Vagina (tissue), 2 donors: Measurements from ENCODE around the gene KLKB1. TPM values are rescaled to one million over a fixed set of nuclear protein-coding genes. Genes with fewer than 3 reads are reported as not detected.

ENCODE experiments used
- DNase-seq, 2 donors: peaks; one replicate each; pipeline ENCODE4 v3.0.0-alpha.2; 2017; ENCODE audit errors: extremely low spot score in 2 of 2
- H3K27ac ChIP-seq: fragments of 200-600 bp; sonication (generic); one replicate; pipeline ENCODE4 v1.5.1; 2019
- H3K27me3 ChIP-seq: fragments of 200-600 bp; sonication (generic); one replicate; pipeline ENCODE4 v1.5.1; 2019
- H3K36me3 ChIP-seq, 2 donors: fragments of 200-600 bp; sonication (generic); one replicate each; pipeline ENCODE4 v1.5.1; 2017 to 2019
- H3K4me1 ChIP-seq: fragments of 200-600 bp; sonication (generic); one replicate; pipeline ENCODE4 v1.5.1; 2019
- H3K4me3 ChIP-seq, 2 donors: fragments of 200-600 bp; sonication (generic); 1 replicate in 1 of 2; 2 replicates in 1 of 2; pipeline ENCODE4 v1.5.1; 2016 to 2019
- H3K9me3 ChIP-seq: fragments of 200-600 bp; sonication (generic); one replicate; pipeline ENCODE4 v1.5.1; 2019
- POLR2A ChIP-seq, 2 donors: fragments of 450-650 bp; IDR thresholded peaks; one replicate each; pipeline ENCODE4 v1.6.1; 2017; ENCODE audit warnings: antibody characterized with exemption in 2 of 2, mild to moderate bottlenecking in 2 of 2, moderate library complexity in 2 of 2
- POLR2AphosphoS5 ChIP-seq, 2 donors: sonication (generic); formaldehyde crosslinking; IDR thresholded peaks; one replicate each; pipeline ENCODE4 v1.9.0; 2017; ENCODE audit warnings: antibody characterized with exemption in 2 of 2, mild to moderate bottlenecking in 2 of 2, low read depth in 1 of 2; ENCODE audit not compliant: insufficient read depth in 1 of 2
- intact Hi-C: fragments of 100-400 bp; cut with DNase I; formaldehyde crosslinking; loops from one replicate; pipeline ENCODE4 v1.15.1; 2023
- total RNA-seq: library from RNA; depleted of rRNA; stranded (reverse); fragments of >200 nt; gene quantifications from one replicate; pipeline ENCODE4 v1.2.3, GENCODE V29; 2016
- TF ChIP-seq, protein P1 (sequence below), 3 experiments: fragments of 450-650 bp in 2 of 3; fragments of 200-600 bp in 1 of 3; sonication (generic) in 1 of 3; IDR thresholded peaks; one replicate each; pipeline ENCODE4 v1.5.1; 2017 to 2019; ENCODE audit warnings: antibody characterized with exemption in 3 of 3, mild to moderate bottlenecking in 2 of 3, moderate library complexity in 2 of 3

The KLKB1 gene
- total RNA-seq, 1 donor from 2014 or later = 0.98 TPM

DNA sequence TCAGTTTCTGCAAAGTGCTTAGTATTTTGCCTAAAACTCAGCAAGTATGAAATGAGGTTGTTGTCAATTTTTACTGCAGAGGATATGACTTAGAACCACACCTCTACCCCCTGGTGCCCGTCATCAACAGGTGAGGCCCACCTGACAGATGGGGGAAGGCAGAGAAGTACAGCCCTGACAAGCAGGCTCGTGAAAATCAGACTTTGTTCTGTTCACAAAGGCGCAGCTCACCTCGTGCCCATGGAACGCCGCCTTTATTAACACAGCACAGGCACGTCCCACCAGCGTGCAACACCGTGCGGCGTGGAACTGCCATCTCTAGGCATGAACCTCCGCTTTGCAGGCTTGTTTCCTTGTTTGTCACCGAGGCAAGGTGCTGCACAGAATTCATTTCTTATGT, 22.6 kb upstream of the KLKB1 start:
- peak overlapping the region in 1 of 2 donors; percentile 14 for H3K4me3 ChIP-seq
- no peaks in the 10 kb centered on the region for H3K4me1 ChIP-seq
- H3K9me3 ChIP-seq = no peaks in the 10 kb centered on the region
- H3K36me3 ChIP-seq = peaks cover 0 to 6% of the 10 kb centered on the region in 2 donors
- intact Hi-C loops = no loop called here
- TF ChIP-seq, protein P1, sequence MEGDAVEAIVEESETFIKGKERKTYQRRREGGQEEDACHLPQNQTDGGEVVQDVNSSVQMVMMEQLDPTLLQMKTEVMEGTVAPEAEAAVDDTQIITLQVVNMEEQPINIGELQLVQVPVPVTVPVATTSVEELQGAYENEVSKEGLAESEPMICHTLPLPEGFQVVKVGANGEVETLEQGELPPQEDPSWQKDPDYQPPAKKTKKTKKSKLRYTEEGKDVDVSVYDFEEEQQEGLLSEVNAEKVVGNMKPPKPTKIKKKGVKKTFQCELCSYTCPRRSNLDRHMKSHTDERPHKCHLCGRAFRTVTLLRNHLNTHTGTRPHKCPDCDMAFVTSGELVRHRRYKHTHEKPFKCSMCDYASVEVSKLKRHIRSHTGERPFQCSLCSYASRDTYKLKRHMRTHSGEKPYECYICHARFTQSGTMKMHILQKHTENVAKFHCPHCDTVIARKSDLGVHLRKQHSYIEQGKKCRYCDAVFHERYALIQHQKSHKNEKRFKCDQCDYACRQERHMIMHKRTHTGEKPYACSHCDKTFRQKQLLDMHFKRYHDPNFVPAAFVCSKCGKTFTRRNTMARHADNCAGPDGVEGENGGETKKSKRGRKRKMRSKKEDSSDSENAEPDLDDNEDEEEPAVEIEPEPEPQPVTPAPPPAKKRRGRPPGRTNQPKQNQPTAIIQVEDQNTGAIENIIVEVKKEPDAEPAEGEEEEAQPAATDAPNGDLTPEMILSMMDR (IDR thresholded peaks at IDR 0.05) = no peak
- TF ChIP-seq POLR2AphosphoS5 (IDR thresholded peaks at IDR 0.05; ENCODE audit: insufficient read depth in 1 of 2, low read depth in 1 of 2) (no peak), POLR2A (IDR thresholded peaks at IDR 0.05) (no peak)
- no peak overlapping the region for H3K27ac ChIP-seq
- DNase-seq = no peak
- no peaks in the 10 kb centered on the region for H3K27me3 ChIP-seq

- H3K4me1 ChIP-seq = no peaks in the 10 kb centered on the region
- H3K9me3 ChIP-seq = no peaks in the 10 kb centered on the region
- no peak overlapping the region for H3K4me3 ChIP-seq
- no peak for DNase-seq
- no peak overlapping the region for H3K27ac ChIP-seq
- no peak for TF ChIP-seq POLR2AphosphoS5 (IDR thresholded peaks at IDR 0.05; ENCODE audit: insufficient read depth in 1 of 2, low read depth in 1 of 2)
- TF ChIP-seq, protein P1 (IDR thresholded peaks at IDR 0.05) = no peak
- TF ChIP-seq POLR2A (IDR thresholded peaks at IDR 0.05) = no peak
- peaks cover 0 to 6% of the 10 kb centered on the region in 2 donors for H3K36me3 ChIP-seq
- intact Hi-C loops = no loop called here
- H3K27me3 ChIP-seq = no peaks in the 10 kb centered on the region
Observed at GRCh38 chr4:186205156-186205555, 22.2 kb upstream of the KLKB1 start.

- H3K4me3 ChIP-seq = no peak overlapping the region
- TF ChIP-seq, protein P1 (IDR thresholded peaks at IDR 0.05) = no peak
- TF ChIP-seq POLR2AphosphoS5 (IDR thresholded peaks at IDR 0.05; ENCODE audit: insufficient read depth in 1 of 2, low read depth in 1 of 2) (no peak), POLR2A (IDR thresholded peaks at IDR 0.05) (no peak)
- no peaks in the 10 kb centered on the region for H3K27me3 ChIP-seq
- H3K9me3 ChIP-seq = no peaks in the 10 kb centered on the region
- no peak for DNase-seq
- intact Hi-C loops = no loop called here
- H3K36me3 ChIP-seq = no peaks in the 10 kb centered on the region
- no peak overlapping the region for H3K27ac ChIP-seq
- no peaks in the 10 kb centered on the region for H3K4me1 ChIP-seq
Observed at GRCh38 chr4:186216465-186217024, 10.8 kb upstream of the KLKB1 start.

GRCh38 chr4:186217733-186218293, 9.5 kb upstream of the KLKB1 start:
- intact Hi-C loops = no loop called here
- no peaks in the 10 kb centered on the region for H3K36me3 ChIP-seq
- H3K4me3 ChIP-seq = no peak overlapping the region
- DNase-seq = no peak
- H3K4me1 ChIP-seq = no peaks in the 10 kb centered on the region
- H3K27me3 ChIP-seq = no peaks in the 10 kb centered on the region
- H3K9me3 ChIP-seq = no peaks in the 10 kb centered on the region
- TF ChIP-seq, protein P1 (IDR thresholded peaks at IDR 0.05) = no peak
- TF ChIP-seq POLR2AphosphoS5 (IDR thresholded peaks at IDR 0.05; ENCODE audit: insufficient read depth in 1 of 2, low read depth in 1 of 2) = no peak
- no peak for TF ChIP-seq POLR2A (IDR thresholded peaks at IDR 0.05)
- no peak overlapping the region for H3K27ac ChIP-seq

DNA sequence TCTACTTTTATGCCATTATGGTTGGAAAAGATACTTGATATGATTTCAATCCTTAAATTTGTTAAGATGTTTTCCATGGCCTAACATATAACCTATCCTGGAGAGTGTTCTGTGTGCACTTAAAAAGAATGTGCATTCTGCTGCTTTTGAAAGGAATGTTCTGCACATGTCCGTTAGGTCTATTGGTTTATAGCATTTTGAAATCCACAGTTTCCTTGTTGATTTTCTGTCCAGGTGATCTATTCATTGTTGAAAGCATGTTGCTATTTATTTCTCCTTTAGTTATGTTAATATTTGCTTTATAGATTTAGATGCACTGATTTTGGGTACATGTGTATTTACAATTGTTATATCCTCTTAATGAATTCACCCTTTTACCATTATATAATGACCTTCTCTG, 5.7 kb upstream of the KLKB1 start:
- no peak overlapping the region for H3K4me3 ChIP-seq
- H3K27ac ChIP-seq = no peak overlapping the region
- no peaks in the 10 kb centered on the region for H3K27me3 ChIP-seq
- TF ChIP-seq POLR2A (IDR thresholded peaks at IDR 0.05) (no peak), POLR2AphosphoS5 (IDR thresholded peaks at IDR 0.05; ENCODE audit: insufficient read depth in 1 of 2, low read depth in 1 of 2) (no peak)
- TF ChIP-seq, protein P1 (IDR thresholded peaks at IDR 0.05) = no peak
- no peak for DNase-seq
- H3K9me3 ChIP-seq = no peaks in the 10 kb centered on the region
- no peaks in the 10 kb centered on the region for H3K36me3 ChIP-seq
- no peaks in the 10 kb centered on the region for H3K4me1 ChIP-seq
- intact Hi-C loops = no loop called here
